ENCODE measurements around the gene DGKG. TPM values are rescaled to one million over a fixed set of nuclear protein-coding genes. Genes with fewer than 3 reads are reported as not detected.

DGKG gene
- total and polyA plus RNA-seq, 2 of the 8 experiments (the other 6 are each of a cell fraction or from before 2014, with no cell fraction given): 0.30 to 0.48 TPM

DNA sequence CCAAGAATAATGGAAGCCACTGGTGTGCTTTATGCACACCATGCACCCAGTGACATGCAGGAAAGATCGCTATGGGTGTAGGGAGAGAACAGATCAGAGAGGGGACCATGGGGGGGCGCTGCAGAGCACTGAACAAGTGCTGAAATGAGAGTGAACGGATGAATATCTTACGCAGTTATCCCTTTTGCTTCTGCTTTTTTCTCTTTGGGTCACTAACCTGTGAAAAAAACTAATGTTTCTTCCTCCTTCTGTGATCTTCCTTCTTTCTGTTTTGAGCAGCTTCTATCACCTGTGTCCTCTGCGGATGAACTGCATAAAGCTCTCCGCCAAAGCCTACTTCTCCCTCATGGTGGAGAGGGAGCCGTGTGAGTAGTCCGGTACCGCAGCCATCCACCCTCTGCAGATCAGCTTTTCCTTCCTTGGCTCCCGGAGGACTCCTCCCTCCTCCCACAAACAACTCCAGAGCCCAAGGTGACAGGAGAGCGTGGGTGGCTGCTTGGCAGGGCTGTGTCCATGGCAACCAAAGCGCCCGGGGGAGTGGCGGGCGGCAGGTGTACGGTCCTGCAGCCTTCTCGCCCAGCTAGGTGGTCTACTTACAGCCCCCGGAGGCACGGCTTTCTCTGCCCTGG, 106.2 kb downstream of the DGKG start:
- no peaks in the 10 kb centered on the region for H3K23me2 ChIP-seq (ENCODE audit: low read depth, low read length)
- H2BK12ac ChIP-seq (ENCODE audit: low read depth, low read length): no peak overlapping the region
- no peak overlapping the region for H2BK20ac ChIP-seq (ENCODE audit: low read length)
- FAIRE-seq: no peak
- H4K5ac ChIP-seq (ENCODE audit: insufficient read length, low read depth, low read length): no peak overlapping the region
- H3K27ac ChIP-seq (ENCODE audit: low read depth, low read length): no peak overlapping the region
- POLR2A ChIA-PET (ENCODE audit: partially characterized antibody): interaction anchor here (0.7 to 0.8 kb wide), 2 partner anchors 318 to 528 kb away, joined by 3 read pairs; partner anchors contain the start of genes EIF4A2 and TRA2B
- H3K9me3 ChIP-seq (ENCODE audit: insufficient read depth in 2 of 2, low read depth in 1 of 2, low read length in 1 of 2): no peaks in the 10 kb centered on the region
- H3K4me2 ChIP-seq (ENCODE audit: insufficient read depth in 1 of 2, low read depth in 2 of 2, low read length in 2 of 2): no peak overlapping the region
- no peak overlapping the region for H3K4me3 ChIP-seq (ENCODE audit: extremely low read depth in 1 of 4, insufficient read depth in 2 of 4, low read depth in 3 of 4, low read length in 4 of 4)
- no peaks in the 10 kb centered on the region; a peak in 2 of 7 replicates for H3K27me3 ChIP-seq (replicated peaks in 1 of 4; ENCODE audit: control insufficient read depth in 3 of 4, extremely low read depth in 1 of 4, insufficient read depth in 3 of 4, low read length in 3 of 4)
- CTCF ChIA-PET (ENCODE audit: partially characterized antibody): interaction anchor here (0.8 to 12.2 kb wide), 38 partner anchors 9 to 287 kb away, joined by 3 to 156 read pairs (median 4); no protein-coding TSS in a partner anchor
- H4K91ac ChIP-seq (replicated peaks; ENCODE audit: insufficient read length, low read length): no peak overlapping the region
- H3K79me2 ChIP-seq (ENCODE audit: control insufficient read depth in 1 of 2, insufficient read depth in 2 of 2, low read length in 2 of 2): no peaks in the 10 kb centered on the region
- no peak overlapping the region for H2AFZ ChIP-seq (ENCODE audit: low read length)
- H3K23ac ChIP-seq (ENCODE audit: insufficient read length): no peak overlapping the region
- WGBS, 2 experiments (ENCODE audit: extremely low coverage in 1 of 2, insufficient coverage in 1 of 2, insufficient read length in 1 of 2, insufficient replicate concordance in 2 of 2, low coverage in 1 of 2, low lambda C conversion rate in 2 of 2, missing lambda C conversion rate in 1 of 2): 78% methylated on average over 18 of the region's 19 CpGs; no CpG with 5 or more reads in 1 of the 2 experiments
- TF ChIP-seq POU5F1 (IDR thresholded peaks at IDR 0.05; ENCODE audit: low read depth, low read length) (no peak), POLR2AphosphoS5 (IDR thresholded peaks at IDR 0.05; ENCODE audit: low read depth, low read length) (no peak), MAFK (IDR thresholded peaks at IDR 0.05; ENCODE audit: low read depth, low read length) (no peak), CBX5 (IDR thresholded peaks at IDR 0.05; ENCODE audit: low read depth, low read length) (no peak), RAD21 (IDR thresholded peaks at IDR 0.05 in 1 of 2, conservative IDR thresholded peaks at IDR 0.05 in 1 of 2; ENCODE audit: low read depth in 2 of 2, low read length in 2 of 2) (peak; percentile 35 to 52), SP2 (IDR thresholded peaks at IDR 0.05; ENCODE audit: low read length) (no peak), FOSL1 (IDR thresholded peaks at IDR 0.05; ENCODE audit: insufficient read depth, low read depth, low read length) (no peak)
- TF ChIP-seq, protein P1, sequence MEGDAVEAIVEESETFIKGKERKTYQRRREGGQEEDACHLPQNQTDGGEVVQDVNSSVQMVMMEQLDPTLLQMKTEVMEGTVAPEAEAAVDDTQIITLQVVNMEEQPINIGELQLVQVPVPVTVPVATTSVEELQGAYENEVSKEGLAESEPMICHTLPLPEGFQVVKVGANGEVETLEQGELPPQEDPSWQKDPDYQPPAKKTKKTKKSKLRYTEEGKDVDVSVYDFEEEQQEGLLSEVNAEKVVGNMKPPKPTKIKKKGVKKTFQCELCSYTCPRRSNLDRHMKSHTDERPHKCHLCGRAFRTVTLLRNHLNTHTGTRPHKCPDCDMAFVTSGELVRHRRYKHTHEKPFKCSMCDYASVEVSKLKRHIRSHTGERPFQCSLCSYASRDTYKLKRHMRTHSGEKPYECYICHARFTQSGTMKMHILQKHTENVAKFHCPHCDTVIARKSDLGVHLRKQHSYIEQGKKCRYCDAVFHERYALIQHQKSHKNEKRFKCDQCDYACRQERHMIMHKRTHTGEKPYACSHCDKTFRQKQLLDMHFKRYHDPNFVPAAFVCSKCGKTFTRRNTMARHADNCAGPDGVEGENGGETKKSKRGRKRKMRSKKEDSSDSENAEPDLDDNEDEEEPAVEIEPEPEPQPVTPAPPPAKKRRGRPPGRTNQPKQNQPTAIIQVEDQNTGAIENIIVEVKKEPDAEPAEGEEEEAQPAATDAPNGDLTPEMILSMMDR (IDR thresholded peaks at IDR 0.05; ENCODE audit: control extremely low read depth in 1 of 3, insufficient read depth in 1 of 3, low read depth in 1 of 3, low read length in 3 of 3): peak; percentile 58 to 75 (median 73)
- H3K18ac ChIP-seq (ENCODE audit: extremely low read depth, low read length): no peak overlapping the region
- H4K20me1 ChIP-seq (replicated peaks in 1 of 2; ENCODE audit: control insufficient read depth in 1 of 2, insufficient read depth in 2 of 2, low read length in 2 of 2): no peaks in the 10 kb centered on the region
- H3K36me3 ChIP-seq (ENCODE audit: control insufficient read depth in 2 of 4, insufficient read depth in 4 of 4, low read length in 3 of 4): no peaks in the 10 kb centered on the region
- H3K9ac ChIP-seq (replicated peaks in 1 of 4; ENCODE audit: extremely low read depth in 1 of 4, low read depth in 3 of 4, low read length in 3 of 4): no peak overlapping the region
- no peak overlapping the region for H2BK120ac ChIP-seq (replicated peaks; ENCODE audit: low read depth, low read length)
- no peak overlapping the region for H2BK15ac ChIP-seq (ENCODE audit: low read length)
- H2BK5ac ChIP-seq (ENCODE audit: low read depth, low read length): no peak overlapping the region
- H4K8ac ChIP-seq (ENCODE audit: extremely low read depth, insufficient read depth, low read length): no peak overlapping the region; the same call in 1 of the 2 replicates
- DNase-seq (ENCODE audit: low read depth in 1 of 2, low spot score in 2 of 2): peak in 1 of 2 experiments; percentile 88
- H3K4me1 ChIP-seq (replicated peaks in 1 of 4; ENCODE audit: control insufficient read depth in 3 of 4, insufficient read depth in 4 of 4, low read length in 3 of 4): peaks cover 0 to 8% (median 4%) of the 10 kb centered on the region in 4 experiments; a peak in 4 of 7 replicates
- H2AK5ac ChIP-seq (ENCODE audit: low read depth, low read length): no peak overlapping the region
- H3K56ac ChIP-seq (replicated peaks; ENCODE audit: insufficient read length, low read depth, low read length): no peak overlapping the region
- no peak overlapping the region for H3K14ac ChIP-seq (ENCODE audit: insufficient read length)
- no peaks in the 10 kb centered on the region for H3K79me1 ChIP-seq (ENCODE audit: low read depth, low read length)
- H3K4ac ChIP-seq (replicated peaks; ENCODE audit: insufficient read length, low read depth, low read length): no peak overlapping the region
